ENCODE data around the gene DENND1A.

- TF ChIP-seq CTCF (IDR thresholded peaks at IDR 0.05) = no peak
- TF ChIP-seq POLR2A (IDR thresholded peaks at IDR 0.05) = no peak
Observed at GRCh38 chr9:123338710-123339665, 590.9 kb downstream of the DENND1A start.

Measured in right lobe of liver (tissue), 4 donors.